Measurements from ENCODE around the gene SMAD3. TPM values are rescaled to one million over a fixed set of nuclear protein-coding genes. Genes with fewer than 3 reads are reported as not detected.

SMAD3 gene
- total RNA-seq, 1 donor from 2014 or later = 18.4 TPM

GRCh38 chr15:67168694-67169093 is 103.3 kb downstream of the SMAD3 start:
- intact Hi-C loops (cut with DNase I) = no loop called here
- no peak for DNase-seq (ENCODE audit: low spot score)

GRCh38 chr15:67170143-67170925 is 104.9 kb downstream of the SMAD3 start:
- DNase-seq (ENCODE audit: low spot score) = no peak
- intact Hi-C loops (cut with DNase I) = no loop called here

GRCh38 chr15:67171471-67171870 is 106.1 kb downstream of the SMAD3 start:
- intact Hi-C loops (cut with DNase I) = no loop called here

GRCh38 chr15:67172172-67172571 is 106.8 kb downstream of the SMAD3 start:
- intact Hi-C loops (cut with DNase I) = no loop called here
- no peak for DNase-seq (ENCODE audit: low spot score)

More at GRCh38 chr15:67171471-67171870, 106.1 kb downstream of the SMAD3 start:
- DNase-seq (ENCODE audit: low spot score) = no peak

- DNase-seq (ENCODE audit: low spot score) = no peak
- intact Hi-C loops (cut with DNase I) = no loop called here
Measured at GRCh38 chr15:67173005-67173404, 107.6 kb downstream of the SMAD3 start.

- intact Hi-C loops (cut with DNase I) = no loop called here
Measured at GRCh38 chr15:67173786-67174185, 108.4 kb downstream of the SMAD3 start.

GRCh38 chr15:67174446-67174845 is 109.0 kb downstream of the SMAD3 start:
- intact Hi-C loops (cut with DNase I) = no loop called here
- no peak for DNase-seq (ENCODE audit: low spot score)

More at GRCh38 chr15:67173786-67174185, 108.4 kb downstream of the SMAD3 start:
- DNase-seq (ENCODE audit: low spot score) = no peak

GRCh38 chr15:67174864-67175573 is 109.6 kb downstream of the SMAD3 start:
- no peak for DNase-seq (ENCODE audit: low spot score)
- intact Hi-C loops (cut with DNase I) = no loop called here

GRCh38 chr15:67175643-67176071 is 110.3 kb downstream of the SMAD3 start:
- DNase-seq (ENCODE audit: low spot score) = peak; percentile 83
- intact Hi-C loops (cut with DNase I) = no loop called here

- intact Hi-C loops (cut with DNase I) = no loop called here
- no peak for DNase-seq (ENCODE audit: low spot score)
Measured at GRCh38 chr15:67176195-67176971, 111.0 kb downstream of the SMAD3 start.

GRCh38 chr15:67177752-67178151 is 112.3 kb downstream of the SMAD3 start:
- peak; percentile 50 for DNase-seq (ENCODE audit: low spot score)
- intact Hi-C loops (cut with DNase I) = no loop called here

GRCh38 chr15:67178569-67179210 is 113.3 kb downstream of the SMAD3 start:
- intact Hi-C loops (cut with DNase I) = no loop called here
- DNase-seq (ENCODE audit: low spot score) = peak; percentile 59

GRCh38 chr15:67179411-67179995 is 114.1 kb downstream of the SMAD3 start:
- intact Hi-C loops (cut with DNase I) = no loop called here
- DNase-seq (ENCODE audit: low spot score) = peak; percentile 51

- intact Hi-C loops (cut with DNase I) = no loop called here
- peak; percentile 46 for DNase-seq (ENCODE audit: low spot score)
Measured at GRCh38 chr15:67180035-67180434, 114.6 kb downstream of the SMAD3 start.

GRCh38 chr15:67180514-67181191 is 115.3 kb downstream of the SMAD3 start:
- DNase-seq (ENCODE audit: low spot score) = peak; percentile 56
- intact Hi-C loops (cut with DNase I) = no loop called here

- intact Hi-C loops (cut with DNase I) = no loop called here
- DNase-seq (ENCODE audit: low spot score) = peak; percentile 19
Measured at GRCh38 chr15:67181221-67181639, 115.8 kb downstream of the SMAD3 start.

GRCh38 chr15:67183443-67184169 is 118.2 kb downstream of the SMAD3 start:
- intact Hi-C loops (cut with DNase I) = no loop called here
- peak; percentile 7 for DNase-seq (ENCODE audit: low spot score)
